OCI-LY1 (cell line): Measurements from ENCODE around the gene LRRC61.

Experiments used
- H2AFZ ChIP-seq: fragments of 200-600 bp; sonication (generic), shearing (Covaris generic); 2 replicates; pipeline ENCODE4 v1.6.0; 2014; ENCODE audit warnings: antibody characterized with exemption, mild to moderate bottlenecking, low read length
- H3F3A ChIP-seq: fragments of 200-600 bp; sonication (generic), shearing (Covaris generic); 2 replicates; pipeline ENCODE4 v1.6.0; 2014; ENCODE audit warnings: mild to moderate bottlenecking, antibody characterized with exemption, low read length, moderate library complexity; ENCODE audit not compliant: insufficient read depth
- H3K27ac ChIP-seq: fragments of 200-600 bp; sonication (generic); 2 replicates; pipeline ENCODE4 v1.5.1; 2014; ENCODE audit warnings: low read length, mixed run types, mild to moderate bottlenecking, low read depth; ENCODE audit not compliant: poor library complexity, severe bottlenecking
- H3K27me3 ChIP-seq: fragments of 200-600 bp; sonication (generic); 2 replicates; pipeline ENCODE4 v1.6.0; 2014; ENCODE audit warnings: antibody characterized with exemption, mild to moderate bottlenecking, low read length, moderate library complexity; ENCODE audit not compliant: insufficient read depth
- H3K36me3 ChIP-seq: fragments of 200-600 bp; sonication (generic); 2 replicates; pipeline ENCODE4 v1.6.1; 2014; ENCODE audit warnings: mild to moderate bottlenecking, antibody characterized with exemption, low read length, moderate library complexity, mixed read lengths; ENCODE audit not compliant: insufficient read depth
- H3K4me1 ChIP-seq: fragments of 200-600 bp; sonication (generic); 2 replicates; pipeline ENCODE4 v1.5.1; 2014; ENCODE audit warnings: mild to moderate bottlenecking, low read length, moderate library complexity; ENCODE audit not compliant: insufficient read depth, severe bottlenecking
- H3K4me2 ChIP-seq: fragments of 200-600 bp; sonication (generic), shearing (Covaris generic); 2 replicates; pipeline ENCODE4 v1.6.1; 2014; ENCODE audit warnings: low read length
- H3K4me3 ChIP-seq: fragments of 200-600 bp; sonication (generic); 2 replicates; pipeline ENCODE4 v1.5.1; 2014; ENCODE audit warnings: low read length, low read depth, mild to moderate bottlenecking, mixed read lengths; ENCODE audit not compliant: poor library complexity, severe bottlenecking
- H3K79me2 ChIP-seq: fragments of 200-600 bp; shearing (Covaris generic); 2 replicates; pipeline ENCODE4 v1.6.1; 2016; ENCODE audit warnings: mixed run types, low read length, mixed read lengths; ENCODE audit not compliant: insufficient read depth
- H3K9ac ChIP-seq: fragments of 200-600 bp; sonication (generic), shearing (Covaris generic); 2 replicates; pipeline ENCODE4 v1.6.1; 2014; ENCODE audit warnings: mild to moderate bottlenecking, low read length, mixed read lengths
- H3K9me2 ChIP-seq: fragments of 200-600 bp; sonication (generic), shearing (Covaris generic); 2 replicates; pipeline ENCODE4 v1.6.1; 2014; ENCODE audit warnings: low read depth, mild to moderate bottlenecking, low read length, mixed read lengths
- H3K9me3 ChIP-seq: fragments of 200-600 bp; shearing (Covaris generic); 2 replicates; pipeline ENCODE4 v1.6.1; 2014; ENCODE audit warnings: low read length, mixed read lengths
- H4K20me1 ChIP-seq: fragments of 200-600 bp; sonication (generic), shearing (Covaris generic); 2 replicates; pipeline ENCODE4 v1.6.0; 2016; ENCODE audit warnings: mild to moderate bottlenecking, low read length; ENCODE audit not compliant: insufficient read depth
- CTCF ChIP-seq: fragments of 200-600 bp; sonication (generic), shearing (Covaris generic); IDR thresholded peaks from 2 replicates; pipeline ENCODE4 v1.5.1; 2017; ENCODE audit warnings: mild to moderate bottlenecking, antibody characterized with exemption, low read length, moderate library complexity, mixed read lengths
- EZH2 ChIP-seq: fragments of 200-600 bp; sonication (generic), shearing (Covaris generic); IDR thresholded peaks from 2 replicates; pipeline ENCODE4 v1.8.0; 2017; ENCODE audit warnings: borderline replicate concordance, mixed run types, mild to moderate bottlenecking, antibody characterized with exemption, low read length, moderate library complexity, mixed read lengths

The LRRC61 gene

GRCh38 chr7:150360363-150361058 lies 37.4 kb downstream of the LRRC61 start:
- H4K20me1 ChIP-seq, result no peaks in the 10 kb centered on the region
- no peak overlapping the region for H3K4me2 ChIP-seq

GRCh38 chr7:150361402-150361801 lies 38.2 kb downstream of the LRRC61 start:
- H3K4me1 ChIP-seq, result peaks cover 65% of the 10 kb centered on the region
- no peaks in the 10 kb centered on the region for H3K9me3 ChIP-seq
- no peaks in the 10 kb centered on the region for H3K79me2 ChIP-seq
- H3K9ac ChIP-seq, result no peak overlapping the region
- no peak overlapping the region for H3K27ac ChIP-seq
- no peaks in the 10 kb centered on the region for H4K20me1 ChIP-seq
- no peaks in the 10 kb centered on the region for H3K27me3 ChIP-seq
- no peak for TF ChIP-seq CTCF
- no peak for TF ChIP-seq EZH2
- no peak overlapping the region for H3K4me3 ChIP-seq
- no peak overlapping the region for H3K4me2 ChIP-seq
- H3F3A ChIP-seq, result 0 out of 2 replicates have a peak, but pooled peaks cover 10% of the 10 kb centered on the region
- H2AFZ ChIP-seq, result no peak overlapping the region
- H3K36me3 ChIP-seq, result no peaks in the 10 kb centered on the region
- H3K9me2 ChIP-seq, result no peaks in the 10 kb centered on the region

More at GRCh38 chr7:150360363-150361058, 37.4 kb downstream of the LRRC61 start:
- H2AFZ ChIP-seq, result no peak overlapping the region
- 0 out of 2 replicates have a peak, but pooled peaks cover 10% of the 10 kb centered on the region for H3F3A ChIP-seq
- H3K9me2 ChIP-seq, result no peaks in the 10 kb centered on the region
- H3K9ac ChIP-seq, result no peak overlapping the region
- no peaks in the 10 kb centered on the region for H3K79me2 ChIP-seq
- no peak overlapping the region for H3K27ac ChIP-seq
- no peaks in the 10 kb centered on the region for H3K9me3 ChIP-seq
- H3K4me3 ChIP-seq, result no peak overlapping the region
- H3K27me3 ChIP-seq, result no peaks in the 10 kb centered on the region
- peaks cover 61% of the 10 kb centered on the region for H3K4me1 ChIP-seq
- H3K36me3 ChIP-seq, result no peaks in the 10 kb centered on the region
- TF ChIP-seq CTCF, result no peak
- no peak for TF ChIP-seq EZH2

- H2AFZ ChIP-seq, result no peak overlapping the region
- no peaks in the 10 kb centered on the region for H3K27me3 ChIP-seq
- peaks cover 64% of the 10 kb centered on the region for H3K4me1 ChIP-seq
- H3K36me3 ChIP-seq, result no peaks in the 10 kb centered on the region
- no peaks in the 10 kb centered on the region for H4K20me1 ChIP-seq
- H3K4me2 ChIP-seq, result peak overlapping the region; percentile 7; the same call in 1 of the 2 replicates
- 0 out of 2 replicates have a peak, but pooled peaks cover 10% of the 10 kb centered on the region for H3F3A ChIP-seq
- no peaks in the 10 kb centered on the region for H3K79me2 ChIP-seq
- H3K27ac ChIP-seq, result no peak overlapping the region
- H3K9me3 ChIP-seq, result no peaks in the 10 kb centered on the region
- TF ChIP-seq EZH2 (no peak), CTCF (no peak)
- H3K9me2 ChIP-seq, result no peaks in the 10 kb centered on the region
- no peak overlapping the region for H3K4me3 ChIP-seq
- H3K9ac ChIP-seq, result no peak overlapping the region
Observed at GRCh38 chr7:150361807-150362621, 38.9 kb downstream of the LRRC61 start.
